Cardiac fibroblast (primary cell): ENCODE measurements around the gene FKBP1A.

ENCODE experiments used
- DNase-seq, 2 donors: peaks; one replicate each; pipeline versions ENCODE4 v3.0.0 to v3.0.0-alpha.2; 2010; ENCODE audit warnings: low read depth in 2 of 2
- H3K4me3 ChIP-seq, 2 donors: replicated peaks in 1 of 2; 1 replicate in 1 of 2; 2 replicates in 1 of 2; pipeline ENCODE4 v1.5.1; 2011; ENCODE audit warnings: low read depth in 2 of 2, low read length in 2 of 2, mild to moderate bottlenecking in 2 of 2, moderate library complexity in 1 of 2
- TF ChIP-seq, protein P1 (sequence below): IDR thresholded peaks from one replicate; pipeline ENCODE4 v1.5.1; 2011; ENCODE audit warnings: low read depth, mild to moderate bottlenecking, low read length, inconsistent platforms

FKBP1A gene

DNA sequence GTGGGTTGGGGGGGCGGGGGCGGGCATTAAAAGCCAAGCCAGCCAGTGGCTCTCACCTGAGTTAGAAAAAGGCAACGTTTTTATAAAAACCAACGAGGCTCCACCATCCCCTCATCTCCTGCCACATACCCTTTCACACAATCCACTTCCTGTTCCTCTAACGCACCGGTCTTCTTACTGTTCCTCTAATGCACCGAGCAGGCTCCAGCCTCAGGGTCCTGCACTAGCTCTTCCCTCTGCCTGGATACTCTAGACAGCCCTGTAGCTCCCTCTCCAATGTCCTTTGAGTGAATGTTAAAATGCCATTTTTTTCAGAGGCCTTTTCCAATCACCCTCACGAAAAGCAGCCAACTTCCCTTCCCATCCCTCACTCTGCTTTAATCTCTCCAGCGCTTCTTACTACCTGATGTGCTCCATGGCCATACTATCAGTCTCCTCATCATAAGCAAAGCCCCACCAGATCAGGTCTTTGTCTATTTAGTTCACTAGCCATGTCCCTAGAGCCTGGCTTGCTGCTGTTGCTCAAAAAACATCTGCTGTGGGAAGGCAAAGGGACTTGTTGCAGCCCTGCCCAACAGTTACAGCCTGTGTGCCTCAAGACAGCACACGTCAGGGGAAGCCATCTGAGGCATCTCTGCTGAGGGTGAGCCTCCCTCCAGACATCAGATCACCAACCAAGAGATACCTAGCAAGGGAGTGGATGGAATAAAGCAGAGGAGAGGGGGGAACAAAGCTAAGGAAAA lies 3.9 kb downstream of the FKBP1A start:
- TF ChIP-seq, protein P1, sequence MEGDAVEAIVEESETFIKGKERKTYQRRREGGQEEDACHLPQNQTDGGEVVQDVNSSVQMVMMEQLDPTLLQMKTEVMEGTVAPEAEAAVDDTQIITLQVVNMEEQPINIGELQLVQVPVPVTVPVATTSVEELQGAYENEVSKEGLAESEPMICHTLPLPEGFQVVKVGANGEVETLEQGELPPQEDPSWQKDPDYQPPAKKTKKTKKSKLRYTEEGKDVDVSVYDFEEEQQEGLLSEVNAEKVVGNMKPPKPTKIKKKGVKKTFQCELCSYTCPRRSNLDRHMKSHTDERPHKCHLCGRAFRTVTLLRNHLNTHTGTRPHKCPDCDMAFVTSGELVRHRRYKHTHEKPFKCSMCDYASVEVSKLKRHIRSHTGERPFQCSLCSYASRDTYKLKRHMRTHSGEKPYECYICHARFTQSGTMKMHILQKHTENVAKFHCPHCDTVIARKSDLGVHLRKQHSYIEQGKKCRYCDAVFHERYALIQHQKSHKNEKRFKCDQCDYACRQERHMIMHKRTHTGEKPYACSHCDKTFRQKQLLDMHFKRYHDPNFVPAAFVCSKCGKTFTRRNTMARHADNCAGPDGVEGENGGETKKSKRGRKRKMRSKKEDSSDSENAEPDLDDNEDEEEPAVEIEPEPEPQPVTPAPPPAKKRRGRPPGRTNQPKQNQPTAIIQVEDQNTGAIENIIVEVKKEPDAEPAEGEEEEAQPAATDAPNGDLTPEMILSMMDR, result no peak
- H3K4me3 ChIP-seq, result peak overlapping the region in 1 of 2 donors; percentile 27
- DNase-seq, result no peak

DNA sequence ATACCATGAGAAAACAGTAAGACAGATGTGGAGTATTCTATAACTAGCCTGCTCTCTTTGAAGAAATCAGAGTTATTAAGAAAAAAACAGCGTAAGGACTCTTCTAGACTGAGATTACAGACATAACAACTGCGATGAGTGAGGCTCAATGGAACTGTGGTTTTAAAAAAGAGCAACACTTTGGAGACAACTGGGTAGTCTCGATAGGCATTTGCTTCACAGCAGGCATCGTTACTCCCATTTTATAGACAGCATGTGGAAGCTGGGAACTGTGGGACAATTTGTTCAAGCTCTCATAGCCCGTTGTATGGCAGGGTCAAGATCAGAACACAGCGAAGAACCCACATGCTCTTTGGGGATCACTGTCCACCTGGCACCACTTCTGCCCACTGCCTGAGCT lies 4.6 kb downstream of the FKBP1A start:
- H3K4me3 ChIP-seq, result no peak overlapping the region
- DNase-seq, result no peak
- TF ChIP-seq, protein P1, result no peak

DNA sequence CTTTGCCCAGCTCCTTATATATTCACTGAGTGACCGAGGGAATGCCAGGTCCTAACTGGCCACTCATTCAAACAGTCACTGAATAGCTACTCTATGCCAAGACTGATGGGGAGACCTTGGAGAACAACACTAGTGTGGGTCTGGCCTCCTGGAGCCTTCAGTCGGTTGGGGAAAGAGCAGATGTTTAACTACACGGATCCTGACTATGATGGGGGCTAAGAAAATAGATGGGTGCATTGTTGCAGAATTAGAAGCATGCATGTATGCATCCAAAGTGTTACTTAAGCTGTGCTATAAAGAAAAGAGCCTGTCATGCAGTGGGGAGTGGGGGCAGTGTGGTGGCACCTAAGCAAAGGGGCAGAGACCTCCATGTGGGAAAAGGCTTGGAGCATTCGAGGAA lies 6.5 kb downstream of the FKBP1A start:
- no peak overlapping the region for H3K4me3 ChIP-seq
- TF ChIP-seq, protein P1, result no peak
- DNase-seq, result no peak

DNA sequence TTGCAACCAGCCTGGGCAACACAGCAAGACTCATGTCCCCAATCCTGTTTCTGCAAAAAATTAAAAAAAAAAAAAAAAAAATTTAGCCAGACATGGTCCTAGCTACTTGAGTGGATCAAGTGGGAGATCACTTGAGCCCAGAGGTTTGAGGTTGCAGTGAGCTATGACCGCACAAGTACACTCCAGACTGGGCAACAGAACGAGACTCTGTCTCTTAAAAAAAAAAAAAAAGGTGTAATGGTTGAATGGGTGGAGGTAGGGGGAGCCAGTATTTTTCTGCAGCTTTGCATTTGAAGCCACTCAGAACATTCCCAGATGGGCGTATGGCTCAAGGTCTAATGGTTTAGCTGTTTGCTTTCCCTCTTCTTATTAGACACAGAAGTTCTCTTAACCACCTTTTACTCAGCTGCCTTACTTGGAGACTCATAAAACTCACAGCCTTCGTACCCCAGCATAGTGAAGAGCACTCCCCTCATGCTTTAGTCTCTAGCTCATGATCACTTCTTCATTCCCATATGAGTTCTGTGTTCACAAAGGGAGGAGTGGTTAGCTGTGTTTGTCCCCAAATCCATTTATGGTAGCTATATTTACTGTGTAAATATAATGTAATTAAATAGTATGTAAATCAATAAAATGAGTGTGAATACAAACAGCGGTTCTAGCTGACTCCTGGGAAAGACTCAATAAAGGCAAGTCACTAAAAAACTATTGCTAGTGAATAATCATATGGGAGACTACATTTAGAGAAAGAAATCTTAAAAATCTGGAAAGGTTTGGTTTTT lies 9.0 kb downstream of the FKBP1A start:
- TF ChIP-seq, protein P1, result no peak
- DNase-seq, result no peak
- H3K4me3 ChIP-seq, result no peak overlapping the region

DNA sequence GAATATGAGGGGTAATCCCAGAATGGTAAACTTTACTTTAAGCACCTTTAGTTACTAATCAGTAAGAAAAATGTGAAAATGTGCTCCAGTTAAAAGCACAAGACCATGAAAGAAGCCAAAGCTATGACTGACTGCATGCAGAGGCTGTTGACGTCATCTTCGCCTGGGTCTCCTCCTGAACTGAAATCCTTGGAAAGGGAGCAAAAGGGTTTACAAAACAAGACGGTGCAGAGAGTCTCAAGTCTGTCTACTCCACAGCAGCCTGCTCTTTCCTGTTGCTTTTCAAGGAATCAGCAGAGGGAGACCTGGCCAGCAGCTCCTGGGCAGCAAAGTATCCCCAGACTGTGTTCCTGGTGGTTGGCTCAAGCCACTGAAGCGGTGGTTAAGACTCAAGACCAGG lies 10.2 kb downstream of the FKBP1A start:
- DNase-seq, result no peak
- TF ChIP-seq, protein P1, result no peak
- H3K4me3 ChIP-seq, result no peak overlapping the region

DNA sequence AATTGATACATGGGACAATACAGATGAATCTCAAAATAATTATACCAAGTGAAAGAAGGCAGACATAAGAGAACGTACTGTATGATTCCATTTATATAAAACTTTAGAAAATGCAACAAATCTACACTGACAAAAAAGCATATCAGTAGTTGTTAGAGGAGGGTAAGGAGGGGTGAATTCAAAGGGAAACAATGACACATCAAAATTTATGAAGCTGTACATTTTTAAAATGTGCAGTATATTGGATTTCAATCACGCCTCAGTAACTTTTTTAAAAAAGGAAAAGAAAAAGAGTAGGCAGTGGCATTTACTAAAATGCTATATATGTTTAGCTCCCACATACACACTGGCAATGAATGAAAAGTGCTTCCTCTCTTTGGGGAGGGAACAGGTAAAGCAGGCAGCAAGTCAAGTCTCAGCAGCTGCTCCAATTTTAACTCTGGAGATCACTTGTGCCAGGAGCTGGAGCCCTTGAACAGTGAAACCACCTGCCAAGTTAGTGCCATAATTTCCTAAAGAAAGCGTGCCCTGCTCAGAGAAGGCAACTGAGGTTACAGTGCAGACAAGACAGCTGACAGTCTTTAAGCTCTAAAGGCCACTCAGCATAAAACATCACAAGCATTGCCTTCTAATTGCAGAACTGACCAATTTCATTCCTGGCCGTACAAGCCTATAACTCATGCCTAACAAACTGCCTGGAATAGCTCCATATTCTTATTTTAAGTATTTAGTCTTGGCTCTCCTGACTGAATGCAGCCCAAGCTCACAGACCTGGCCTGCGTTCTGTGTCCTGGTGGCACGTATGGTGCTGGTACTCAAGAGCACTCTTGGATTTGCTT lies 10.9 kb downstream of the FKBP1A start:
- no peak for DNase-seq
- TF ChIP-seq, protein P1, result no peak
- H3K4me3 ChIP-seq, result no peak overlapping the region
